ENCODE results near the gene CD300E.
"Not testable (repeated sequence)": the region's sequence is repeated elsewhere in the genome, so short reads cannot be mapped to it uniquely, and the experiment has no call there.

CD300E gene, protein sequence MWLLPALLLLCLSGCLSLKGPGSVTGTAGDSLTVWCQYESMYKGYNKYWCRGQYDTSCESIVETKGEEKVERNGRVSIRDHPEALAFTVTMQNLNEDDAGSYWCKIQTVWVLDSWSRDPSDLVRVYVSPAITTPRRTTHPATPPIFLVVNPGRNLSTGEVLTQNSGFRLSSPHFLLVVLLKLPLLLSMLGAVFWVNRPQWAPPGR

DNA sequence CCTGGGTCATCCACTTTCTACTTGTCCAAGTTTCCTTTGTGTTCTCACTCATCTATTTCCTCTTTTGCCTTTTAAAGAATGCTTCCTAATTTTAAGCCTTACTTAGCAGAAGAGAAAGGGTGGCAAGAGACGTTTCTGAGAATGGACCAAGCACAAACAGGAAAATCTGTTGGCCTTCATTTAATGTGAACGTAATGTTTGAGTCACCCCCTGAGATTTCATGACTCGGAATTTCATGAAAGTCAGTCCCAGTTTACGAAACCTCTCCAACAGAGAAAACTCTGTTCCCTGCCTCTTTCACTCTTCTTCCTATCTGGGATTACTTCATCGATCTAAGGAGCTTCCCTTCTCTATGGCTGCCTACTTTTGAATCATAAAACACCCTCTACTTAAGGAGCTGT is at the start of gene CD300E:
Gene CD300E (minus strand): TSS at position 46 of the 401 bp plus-strand sequence. CDS start 117 bp downstream, outside the sequence.
- no peak for DNase-seq

DNA sequence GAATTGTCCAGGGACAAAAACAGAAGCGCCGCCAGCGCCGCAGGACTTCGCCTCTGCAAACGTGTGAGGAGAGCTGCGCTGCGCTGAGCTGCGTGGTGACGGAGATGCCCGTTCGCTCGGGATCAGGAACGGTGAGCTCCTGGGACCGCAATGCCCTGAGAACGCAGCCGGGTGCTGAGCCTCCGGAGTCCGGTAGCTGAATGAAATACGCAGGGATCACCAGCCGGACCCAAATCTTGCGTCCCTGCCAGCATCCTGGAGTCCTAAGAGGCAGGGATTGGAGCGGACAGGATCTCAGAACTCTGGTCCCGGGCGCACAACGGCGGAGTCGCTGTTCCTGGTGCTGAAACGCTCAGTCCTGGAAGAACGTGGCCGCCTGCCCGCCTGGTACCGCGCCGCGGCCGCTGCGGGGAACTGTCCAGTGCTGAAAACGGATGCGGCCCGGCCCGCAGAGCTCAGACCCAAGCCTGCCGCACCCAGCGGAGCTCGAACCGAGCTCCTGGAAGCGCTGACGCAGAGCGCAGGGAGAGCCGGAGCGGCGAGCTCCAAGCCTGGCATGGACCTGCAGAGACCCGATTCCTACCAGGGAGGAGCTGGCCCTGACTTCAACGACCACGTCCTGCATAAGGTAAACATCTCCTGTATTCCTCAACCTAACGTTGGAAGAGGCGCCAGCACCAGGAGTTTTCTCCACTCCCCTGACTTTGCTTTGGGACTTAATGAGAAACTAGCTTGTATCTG is 47.7 kb upstream of the CD300E start:
- no peak for DNase-seq

- DNase-seq, result no peak
These were observed 46.8 kb upstream of the CD300E start for GRCh38 chr17:74670329-74670728.

DNA sequence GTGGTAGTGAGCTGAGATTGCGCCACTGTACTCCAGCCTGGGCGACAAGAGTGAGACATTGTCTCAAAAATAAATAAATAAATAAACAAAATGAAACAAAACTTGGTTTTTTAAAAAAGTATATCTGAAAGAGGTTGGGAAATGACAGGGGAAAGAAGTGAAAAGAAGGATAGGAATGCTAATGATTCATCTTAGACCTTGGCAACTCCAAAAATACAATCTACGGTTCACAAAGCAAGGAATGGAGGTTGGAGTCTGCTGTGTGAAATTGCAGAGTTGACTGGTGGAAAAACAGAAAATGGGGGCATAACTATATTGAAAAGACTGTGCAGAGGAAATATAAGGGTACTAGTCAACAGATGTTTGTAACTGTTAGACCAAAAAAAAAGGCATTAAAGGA is 40.0 kb upstream of the CD300E start:
- DNase-seq, result no peak

GRCh38 chr17:74659889-74660288 is 36.4 kb upstream of the CD300E start:
- no peak for DNase-seq

DNA sequence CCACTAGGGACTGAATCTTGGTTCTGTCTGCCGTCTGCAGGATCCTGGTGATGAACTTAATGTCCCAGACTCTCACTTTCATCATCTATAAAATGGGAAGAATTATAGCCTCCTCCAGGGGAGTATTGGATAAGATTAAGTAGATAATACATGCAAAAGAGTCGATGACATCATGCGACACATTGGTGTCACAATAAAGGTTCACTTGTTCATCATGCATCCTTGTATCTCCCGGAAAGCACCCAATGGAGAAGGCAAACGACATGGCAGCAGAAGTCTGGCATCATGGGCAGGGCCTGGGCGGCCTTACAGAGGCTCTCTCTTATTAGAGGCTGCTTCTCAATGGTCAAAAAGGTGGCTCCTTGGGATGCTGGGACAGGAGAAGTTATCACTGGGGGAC is 35.1 kb upstream of the CD300E start:
- DNase-seq, result no peak

- peak; percentile 7 for DNase-seq
These were observed 31.2 kb upstream of the CD300E start for GRCh38 chr17:74654742-74655141.

DNA sequence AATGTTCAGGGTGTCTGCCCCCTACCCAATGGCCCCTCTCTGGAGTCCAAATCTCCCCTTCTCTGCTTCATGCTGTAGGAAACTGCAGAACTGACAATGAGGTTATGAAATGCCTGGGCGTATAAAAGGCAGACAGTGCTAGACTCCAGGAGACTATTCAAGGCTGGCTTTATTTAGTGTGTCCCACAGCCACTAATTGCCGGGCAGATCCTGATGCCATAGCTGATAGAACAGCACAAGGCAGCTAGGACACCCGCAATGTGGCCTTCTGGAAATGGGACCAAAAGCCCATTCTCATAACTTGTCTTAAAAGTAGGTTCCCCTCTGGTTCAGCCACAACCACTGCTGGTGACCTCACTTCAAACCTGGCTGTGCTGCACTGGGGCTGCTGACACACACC is 28.5 kb upstream of the CD300E start:
- DNase-seq, result no peak

GRCh38 chr17:74649909-74650308 is 26.4 kb upstream of the CD300E start:
- no peak for DNase-seq

DNA sequence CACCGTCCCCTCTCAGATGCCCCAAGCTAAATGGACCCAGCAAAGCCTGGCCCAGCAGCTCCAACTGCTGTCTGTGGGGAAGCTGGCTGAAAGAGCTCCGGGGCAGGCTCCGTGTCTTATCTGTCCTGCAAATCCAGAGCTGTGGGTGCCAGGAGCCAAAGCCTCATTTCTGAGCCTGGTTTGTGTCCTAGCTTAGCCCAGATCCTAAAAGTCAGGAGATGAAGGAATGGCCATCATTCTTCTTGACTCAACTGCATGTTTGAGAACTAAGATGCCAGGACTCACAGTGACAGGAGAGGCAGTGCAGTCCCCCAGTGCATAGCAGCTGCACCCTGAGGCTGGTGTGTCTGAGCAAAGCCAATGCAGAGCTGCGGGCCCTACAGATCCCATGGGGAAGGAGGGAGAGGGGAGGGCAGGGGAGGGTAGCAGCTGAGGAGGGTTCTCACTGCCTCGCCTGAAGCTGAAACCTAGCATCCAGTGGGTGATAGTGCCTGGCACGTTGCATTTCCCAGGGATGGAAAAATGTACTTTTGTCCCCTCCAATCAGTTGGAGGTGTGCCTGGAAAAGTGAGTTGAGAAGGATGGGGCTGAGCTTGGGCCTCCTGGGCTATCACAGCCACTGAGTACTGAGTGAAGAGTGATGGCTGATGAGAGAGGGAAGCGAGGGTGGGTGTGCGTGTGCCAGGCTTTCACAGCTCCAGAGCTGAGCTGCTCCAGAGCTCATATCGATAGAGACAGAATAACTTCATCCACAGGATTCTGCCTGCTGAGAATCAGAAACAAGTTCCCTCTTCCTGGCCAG is 24.5 kb upstream of the CD300E start:
- no peak for DNase-seq

DNA sequence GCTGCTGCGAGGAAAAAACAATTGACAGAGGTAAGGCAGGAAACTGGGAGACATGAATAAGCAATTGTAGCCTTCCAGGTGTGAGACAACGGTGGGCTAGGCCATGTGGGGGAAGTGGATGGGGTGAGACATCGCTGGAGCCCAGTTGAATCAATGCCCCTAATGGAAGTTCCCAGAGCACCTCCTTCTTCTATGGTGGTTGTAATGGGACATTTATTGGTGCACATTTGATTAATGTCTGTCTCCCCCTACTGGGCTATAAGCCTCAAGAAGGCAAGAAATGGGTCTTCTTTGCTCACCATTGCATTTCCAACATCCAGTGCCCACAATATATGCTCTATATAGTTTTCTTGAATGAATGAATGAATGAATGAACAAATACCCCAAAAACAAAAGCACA is 22.7 kb upstream of the CD300E start:
- DNase-seq, result no peak

- no peak for DNase-seq
These were observed 21.5 kb upstream of the CD300E start for GRCh38 chr17:74645010-74645409.

- DNase-seq, result no peak
These were observed 20.9 kb upstream of the CD300E start for GRCh38 chr17:74644419-74644818.

- no peak for DNase-seq
These were observed 20.3 kb upstream of the CD300E start for GRCh38 chr17:74643826-74644225.

GRCh38 chr17:74642995-74643394 is 19.5 kb upstream of the CD300E start:
- no peak for DNase-seq

DNA sequence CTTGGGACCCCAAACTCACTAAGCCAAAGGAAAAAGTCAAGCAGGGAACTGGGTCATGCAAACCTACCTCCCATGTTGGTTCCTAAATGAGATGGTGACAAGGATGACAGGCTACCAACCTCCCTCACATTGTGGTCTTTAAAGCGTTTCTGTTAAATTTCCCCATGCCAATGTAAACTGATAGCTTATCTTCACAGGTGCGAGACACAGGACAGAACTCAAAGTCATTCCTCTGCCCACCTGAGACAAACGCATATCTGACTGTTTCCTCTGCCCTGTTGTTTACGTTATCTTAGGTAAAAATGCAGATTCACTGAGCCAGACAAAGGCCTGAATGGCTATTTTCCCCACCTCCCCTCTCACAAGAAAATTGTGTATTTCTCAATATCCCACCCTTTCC is 19.0 kb upstream of the CD300E start:
- no peak for DNase-seq

GRCh38 chr17:74641958-74642298 is 18.4 kb upstream of the CD300E start:
- no peak for DNase-seq

GRCh38 chr17:74641224-74641957 is 17.9 kb upstream of the CD300E start:
- DNase-seq, result no peak

DNA sequence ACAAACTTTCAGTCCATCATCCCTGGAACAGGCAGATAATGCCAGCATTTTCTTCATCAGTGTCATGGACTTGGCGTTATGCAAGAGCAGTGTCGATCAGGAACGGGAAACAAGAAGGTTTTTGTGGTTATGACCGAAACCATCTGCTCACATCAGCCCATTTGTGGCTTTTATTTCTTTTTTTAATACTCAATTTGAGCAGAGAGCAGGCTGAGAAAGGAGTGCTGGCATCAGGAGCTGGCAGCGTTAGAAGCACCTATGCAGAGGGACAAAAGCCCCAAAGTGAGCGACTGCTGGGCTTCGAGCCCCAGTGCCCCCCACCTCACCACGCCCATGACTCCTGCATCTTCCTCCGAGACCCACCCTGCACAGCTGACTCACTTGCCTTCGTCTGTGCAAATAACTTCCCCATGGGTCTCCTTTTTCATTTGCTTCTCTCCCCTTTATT is 16.2 kb upstream of the CD300E start:
- no peak for DNase-seq

DNA sequence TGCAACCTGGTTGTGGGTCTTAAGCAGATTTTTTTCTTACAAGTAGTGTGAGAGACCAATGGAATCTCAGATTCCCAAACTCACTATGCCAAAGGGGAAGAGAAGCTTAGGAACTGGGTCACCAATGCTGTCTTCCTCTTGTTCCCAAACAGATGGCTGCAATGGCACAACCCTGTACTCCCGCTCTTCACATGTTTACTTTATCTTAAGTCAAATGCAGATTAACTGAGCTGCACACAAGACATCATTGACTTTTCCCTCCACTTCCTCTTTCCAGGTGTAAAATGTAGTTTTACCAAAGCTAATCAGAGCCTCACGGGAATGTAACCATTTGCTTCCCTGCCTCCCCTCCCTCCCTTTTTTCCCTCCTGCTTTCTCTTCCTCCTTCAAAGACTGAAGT is 14.4 kb upstream of the CD300E start:
- no peak for DNase-seq

DNA sequence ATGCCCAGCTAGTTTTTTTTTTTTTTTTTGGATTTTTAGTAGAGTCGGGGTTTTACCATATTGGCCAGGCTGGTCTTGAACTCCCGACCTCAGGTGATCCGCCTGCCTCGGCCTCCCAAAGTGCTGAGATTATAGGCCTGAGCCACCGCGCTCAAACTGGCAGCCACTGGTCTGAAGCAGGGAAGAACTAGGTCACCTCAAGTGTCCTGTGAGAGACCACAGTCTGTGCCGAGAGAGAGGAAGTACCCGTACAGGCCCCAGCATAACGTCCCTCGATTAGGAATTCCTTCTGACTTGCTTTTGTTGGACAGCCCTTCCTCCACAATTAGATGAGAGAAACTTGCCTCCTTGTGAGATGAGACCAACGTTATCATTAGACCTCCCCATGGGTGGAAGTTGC is 13.7 kb upstream of the CD300E start:
- no peak for DNase-seq

- DNase-seq, result not testable (repeated sequence)
These were observed 13.1 kb upstream of the CD300E start for GRCh38 chr17:74636541-74637085.

DNA sequence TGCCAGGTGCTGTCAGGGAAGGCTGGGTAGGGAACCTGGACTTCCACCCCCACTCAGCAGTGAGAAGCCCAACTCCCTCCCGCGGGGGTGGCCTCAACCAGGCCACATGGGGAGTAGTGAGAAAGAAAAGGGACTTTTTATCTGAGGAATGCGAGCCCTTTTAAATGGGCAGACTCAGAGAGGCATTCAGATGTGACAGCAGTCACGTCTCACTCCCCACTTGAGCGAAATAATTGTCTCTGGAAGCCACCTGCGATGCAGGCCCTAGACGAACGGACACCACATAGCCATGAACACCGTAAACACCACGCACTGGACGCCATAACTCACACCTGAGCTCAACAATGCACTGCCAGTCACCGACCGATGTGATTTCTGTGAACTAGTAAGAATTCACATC is 11.9 kb upstream of the CD300E start:
- peak; percentile 24 for DNase-seq

Data from DMS79 treated with DMSO at 0.1 percent for 48 hours (cell line).